Lung (tissue), 12 donors: ENCODE measurements around the gene TPST2. TPM values are rescaled to one million over a fixed set of nuclear protein-coding genes. Genes with fewer than 3 reads are reported as not detected.

ENCODE experiments used
- ATAC-seq: fragments of 200-7000 bp; cut with Tn5 transposase; one replicate; pipeline ENCODE4 v1.9.1; 2020; ENCODE audit warnings: moderate number of reproducible peaks; ENCODE audit not compliant: insufficient read depth, low FRiP score
- DNase-seq, 3 donors: peaks; one replicate each; pipeline ENCODE4 v3.0.0-alpha.2; 2013 to 2017
- H3K27ac ChIP-seq, 2 donors: one replicate each; pipeline ENCODE4 v1.5.1; 2013; ENCODE audit warnings: mild to moderate bottlenecking in 2 of 2, moderate library complexity in 2 of 2, control low read depth in 1 of 2, inconsistent platforms in 1 of 2, low read depth in 1 of 2, low read length in 1 of 2
- H3K27me3 ChIP-seq, 3 donors: one replicate each; pipeline ENCODE4 v1.5.1; 2013; ENCODE audit warnings: low read length in 2 of 3; ENCODE audit not compliant: control insufficient read depth in 3 of 3, insufficient read depth in 3 of 3
- H3K36me3 ChIP-seq, 4 donors: one replicate each; pipeline ENCODE4 v1.5.1; 2013; ENCODE audit warnings: low read length in 4 of 4, mild to moderate bottlenecking in 1 of 4, moderate library complexity in 1 of 4; ENCODE audit not compliant: control insufficient read depth in 4 of 4, insufficient read depth in 4 of 4
- H3K4me1 ChIP-seq, 5 donors: one replicate each; pipeline ENCODE4 v1.5.1; 2013; ENCODE audit warnings: low read length in 5 of 5, mild to moderate bottlenecking in 2 of 5, moderate library complexity in 1 of 5; ENCODE audit not compliant: control insufficient read depth in 5 of 5, insufficient read depth in 5 of 5
- H3K4me3 ChIP-seq: one replicate; pipeline ENCODE4 v1.5.1; 2013; ENCODE audit warnings: mild to moderate bottlenecking, control low read depth, moderate library complexity
- H3K9ac ChIP-seq, 2 donors: one replicate each; pipeline ENCODE4 v1.5.1; 2013; ENCODE audit warnings: low read length in 2 of 2, control low read depth in 1 of 2; ENCODE audit not compliant: insufficient read depth in 1 of 2
- H3K9me3 ChIP-seq, 4 donors: one replicate each; pipeline ENCODE4 v1.5.1; 2013; ENCODE audit warnings: low read length in 3 of 4, mild to moderate bottlenecking in 1 of 4, moderate library complexity in 1 of 4; ENCODE audit not compliant: control insufficient read depth in 4 of 4, insufficient read depth in 3 of 4
- WGBS, 2 donors: extraction: QIAGEN DNeasy Blood & Tissue Kit; methylation state at CpG; one replicate each; pipeline ENCODE4 v1.1.7; 2013; 5-methylcytosine and 5-hydroxymethylcytosine counted together
- polyA plus RNA-seq, 2 donors: library from polyadenylated mRNA; stranded (reverse); fragments of 200-250 nt; gene quantifications; one replicate each; pipeline ENCODE4 v1.2.1, GENCODE V29; 2013
- total RNA-seq, 2 donors: library from RNA; depleted of rRNA in 1 of 2; stranded (reverse); fragments of >200 nt in 1 of 2; gene quantifications; one replicate each; pipeline ENCODE4 v1.2.1, GENCODE V29; 2014 to 2021
- TF ChIP-seq, protein P1 (sequence below): IDR thresholded peaks from 2 replicates; pipeline ENCODE4 v1.5.1; 2012; ENCODE audit warnings: mild to moderate bottlenecking; ENCODE audit errors: control extremely low read depth, extremely low read depth
- donor health status: control.
- donor health status: control.
- donor health status: Bipolar disorder and iron deficiency.
- donor health status: healthy.
- donor health status: DM: yes; HTN: yes; CAD: no.

Gene TPST2
- total and polyA plus RNA-seq, 4 donors, result 32.6 to 72.3 (median 59.9) TPM

DNA sequence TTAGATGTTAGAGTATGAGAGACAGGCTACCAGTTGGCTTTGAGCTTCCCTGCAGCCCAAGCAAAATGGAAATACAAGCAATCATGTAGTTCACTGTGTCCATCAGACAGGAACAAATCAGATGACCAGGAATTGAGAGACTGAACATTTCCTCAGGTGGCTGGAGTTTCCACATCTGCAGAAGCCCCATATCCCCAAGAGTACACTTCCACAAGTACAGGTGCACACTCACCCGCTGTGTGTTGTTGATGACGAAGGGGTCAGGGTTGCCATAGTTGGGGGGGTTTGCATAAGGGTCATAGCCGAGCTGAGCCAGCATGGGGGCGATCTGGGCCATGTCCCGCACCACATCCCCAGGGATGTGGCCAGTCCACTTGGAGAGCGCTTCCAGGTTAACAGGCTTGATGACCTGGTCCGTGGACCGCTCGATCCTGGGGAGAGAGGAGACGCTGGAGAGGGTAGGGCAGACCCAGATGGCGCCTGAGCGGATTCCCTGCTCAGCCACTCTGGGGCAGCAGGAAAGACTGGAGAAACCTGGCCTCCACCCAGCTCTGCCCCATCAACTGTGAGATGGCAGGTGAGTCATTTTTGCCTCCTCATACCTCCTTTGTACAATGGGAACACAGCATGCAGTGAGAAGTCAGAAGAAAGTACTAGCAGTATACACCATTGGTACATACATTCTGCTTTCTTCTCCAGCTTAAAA lies 53.7 kb downstream of the TPST2 start:
- TF ChIP-seq, protein P1, sequence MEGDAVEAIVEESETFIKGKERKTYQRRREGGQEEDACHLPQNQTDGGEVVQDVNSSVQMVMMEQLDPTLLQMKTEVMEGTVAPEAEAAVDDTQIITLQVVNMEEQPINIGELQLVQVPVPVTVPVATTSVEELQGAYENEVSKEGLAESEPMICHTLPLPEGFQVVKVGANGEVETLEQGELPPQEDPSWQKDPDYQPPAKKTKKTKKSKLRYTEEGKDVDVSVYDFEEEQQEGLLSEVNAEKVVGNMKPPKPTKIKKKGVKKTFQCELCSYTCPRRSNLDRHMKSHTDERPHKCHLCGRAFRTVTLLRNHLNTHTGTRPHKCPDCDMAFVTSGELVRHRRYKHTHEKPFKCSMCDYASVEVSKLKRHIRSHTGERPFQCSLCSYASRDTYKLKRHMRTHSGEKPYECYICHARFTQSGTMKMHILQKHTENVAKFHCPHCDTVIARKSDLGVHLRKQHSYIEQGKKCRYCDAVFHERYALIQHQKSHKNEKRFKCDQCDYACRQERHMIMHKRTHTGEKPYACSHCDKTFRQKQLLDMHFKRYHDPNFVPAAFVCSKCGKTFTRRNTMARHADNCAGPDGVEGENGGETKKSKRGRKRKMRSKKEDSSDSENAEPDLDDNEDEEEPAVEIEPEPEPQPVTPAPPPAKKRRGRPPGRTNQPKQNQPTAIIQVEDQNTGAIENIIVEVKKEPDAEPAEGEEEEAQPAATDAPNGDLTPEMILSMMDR, result no peak
- Histone ChIP-seq H3K27me3 (no peaks in the 10 kb centered on the region), H3K9ac (no peak overlapping the region), H3K9me3 (no peaks in the 10 kb centered on the region), H3K4me3 (no peak overlapping the region), H3K4me1 (peaks cover 0 to 2% (median 0%) of the 10 kb centered on the region in 5 donors), H3K36me3 (peaks cover 3 to 29% (median 15%) of the 10 kb centered on the region in 4 donors), H3K27ac (no peak overlapping the region)
- 94 to 97% methylated on average over 12 of the region's 12 CpGs for WGBS, 2 donors
- ATAC-seq (no peak), DNase-seq (no peak)

DNA sequence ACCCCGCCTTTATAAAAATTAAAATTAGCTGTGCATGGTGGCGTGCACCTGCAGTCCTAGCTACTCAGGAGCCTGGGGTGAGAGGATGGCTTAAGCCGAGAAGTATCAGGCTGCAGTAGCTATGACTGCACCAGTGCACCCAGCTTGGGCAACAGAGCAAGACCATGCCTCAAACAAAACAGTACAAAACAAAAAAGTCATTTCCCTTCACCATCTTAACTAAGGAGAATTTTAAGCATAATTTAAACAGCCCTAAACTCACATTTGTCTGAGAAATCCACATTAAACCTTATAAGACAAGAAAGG lies 54.4 kb downstream of the TPST2 start:
- H3K36me3 ChIP-seq, result peaks cover 3 to 24% (median 11%) of the 10 kb centered on the region in 4 donors
- H3K4me1 ChIP-seq, result peaks cover 0 to 2% (median 0%) of the 10 kb centered on the region in 5 donors
- TF ChIP-seq, protein P1, result no peak
- H3K27me3 ChIP-seq, result no peaks in the 10 kb centered on the region
- 96 to 97% methylated on average over 3 of the region's 3 CpGs for WGBS, 2 donors
- no peaks in the 10 kb centered on the region for H3K9me3 ChIP-seq
- H3K4me3 ChIP-seq, result no peak overlapping the region
- ATAC-seq (no peak), DNase-seq (no peak)
- H3K27ac ChIP-seq, result no peak overlapping the region
- H3K9ac ChIP-seq, result no peak overlapping the region

- TF ChIP-seq, protein P1, result no peak
- ATAC-seq (no peak), DNase-seq (no peak)
- Histone ChIP-seq H3K36me3 (peaks cover 3 to 20% (median 10%) of the 10 kb centered on the region in 4 donors), H3K9ac (peak overlapping the region in 1 of 2 donors; percentile 47), H3K27me3 (no peaks in the 10 kb centered on the region), H3K4me3 (no peak overlapping the region), H3K4me1 (peaks cover 0 to 2% (median 0%) of the 10 kb centered on the region in 5 donors), H3K27ac (no peak overlapping the region), H3K9me3 (no peaks in the 10 kb centered on the region)
- 47 to 48% methylated on average over 13 of the region's 13 CpGs for WGBS, 2 donors
These were observed 54.9 kb downstream of the TPST2 start for GRCh38 chr22:26534874-26535602.
